GM12878 (cell line): ENCODE data around the gene UBE2J2. TPM values are rescaled to one million over a fixed set of nuclear protein-coding genes. Genes with fewer than 3 reads are reported as not detected.

ENCODE experiments used
- ATAC-seq: fragments of 200-7000 bp; cut with Tn5 transposase; 3 replicates; pipeline ENCODE4 v1.9.1; 2020; ENCODE audit warnings: mild to moderate bottlenecking, moderate library complexity
- BruUV-seq: library from RNA; stranded (reverse); fragments of 400-500 nt; replicated peaks from 2 replicates; lab custom pipeline; 2021; lab: Mats Ljungman, UMichigan
- CTCF ChIA-PET: fragments of 300-600 bp; sonication (Branson Sonifier 250); formaldehyde crosslinking; extraction: SDS; loops from one replicate; lab custom pipeline; 2021; ENCODE audit warnings: inconsistent platforms; lab: Yijun Ruan, JAX
- POLR2A ChIA-PET: fragments of 350-600 bp; formaldehyde crosslinking; extraction: SDS; loops from one replicate; lab custom pipeline; 2021; ENCODE audit warnings: inconsistent platforms; lab: Charles Lee
- RAD21 ChIA-PET: fragments of 300-600 bp; sonication (Branson Sonifier 250); formaldehyde crosslinking; loops from one replicate; lab custom pipeline; 2023; ENCODE audit warnings: antibody characterized with exemption; ENCODE audit not compliant: unreplicated experiment; lab: Charles Lee
- SMC1A ChIA-PET: fragments of 300-600 bp; sonication (Branson Sonifier 250); formaldehyde crosslinking; loops from one replicate; lab custom pipeline; 2023; ENCODE audit not compliant: unreplicated experiment, uncharacterized antibody; lab: Charles Lee
- DNase-seq: peaks from one replicate; pipeline ENCODE4 v3.0.0-alpha.2; 2011; ENCODE audit warnings: low read depth, low spot score
- FAIRE-seq: peaks from 3 replicates; lab custom pipeline; 2011; peaks lifted over from hg19 to GRCh38; lab: Jason Lieb, UNC
- H2AFZ ChIP-seq: 2 replicates; pipeline ENCODE4 v1.6.0; 2011; ENCODE audit warnings: low read depth, low read length, control low read depth; ENCODE audit not compliant: control insufficient read depth
- H3K27ac ChIP-seq: 2 replicates; pipeline ENCODE4 v1.5.1; 2011; ENCODE audit warnings: control low read depth; ENCODE audit not compliant: control insufficient read depth, insufficient read depth
- H3K27me3 ChIP-seq, 2 experiments: replicated peaks in 1 of 2; 2 replicates each; pipeline versions ENCODE4 v1.6.0 to v1.6.1; 2011; ENCODE audit warnings: low read length in 1 of 2; ENCODE audit not compliant: control insufficient read depth in 2 of 2, insufficient read depth in 2 of 2
- H3K36me3 ChIP-seq, 2 experiments: 2 replicates each; pipeline ENCODE4 v1.5.1; 2011; ENCODE audit warnings: low read length in 1 of 2; ENCODE audit not compliant: control insufficient read depth in 2 of 2, insufficient read depth in 2 of 2
- H3K4me1 ChIP-seq: 2 replicates; pipeline ENCODE4 v1.6.1; 2011; ENCODE audit warnings: mild to moderate bottlenecking, low read length, moderate library complexity, mixed read lengths; ENCODE audit not compliant: control insufficient read depth, insufficient read depth
- H3K4me2 ChIP-seq: 2 replicates; pipeline ENCODE4 v1.6.0; 2011; ENCODE audit warnings: control low read depth; ENCODE audit not compliant: control insufficient read depth, insufficient read depth
- H3K4me3 ChIP-seq: fragments of 200-600 bp; sonication (generic); 2 replicates; pipeline ENCODE4 v1.5.1; 2016
- H3K79me2 ChIP-seq: 2 replicates; pipeline ENCODE4 v1.6.0; 2011; ENCODE audit warnings: low read length; ENCODE audit not compliant: control insufficient read depth, insufficient read depth
- H3K9ac ChIP-seq: 2 replicates; pipeline ENCODE4 v1.8.0; 2011; ENCODE audit warnings: low read length, control low read depth, mixed read lengths; ENCODE audit not compliant: control insufficient read depth, insufficient read depth
- H3K9me3 ChIP-seq: replicated peaks from 3 replicates; pipeline ENCODE4 v1.5.1; 2011; ENCODE audit warnings: mild to moderate bottlenecking, low read length; ENCODE audit not compliant: control insufficient read depth, insufficient read depth
- H4K20me1 ChIP-seq: 2 replicates; pipeline ENCODE4 v1.6.0; 2011; ENCODE audit not compliant: control insufficient read depth, insufficient read depth
- ASH2L ChIP-seq: fragments of 300-600, 200-600 bp; sonication (generic); IDR thresholded peaks from 2 replicates; pipeline ENCODE4 v1.6.1; 2017; ENCODE audit warnings: low read depth, mild to moderate bottlenecking, borderline replicate concordance
- CEBPB ChIP-seq, 2 experiments: fragments of 150-350 bp in 1 of 2; IDR thresholded peaks; 2 replicates each; pipeline ENCODE4 v1.6.1; 2012 to 2014; ENCODE audit warnings: low read depth in 2 of 2, low read length in 2 of 2, borderline replicate concordance in 1 of 2, inconsistent platforms in 1 of 2
- NR2F1 ChIP-seq: fragments of 450-650 bp; conservative IDR thresholded peaks from 2 replicates; pipeline ENCODE4 v1.6.1; 2017; ENCODE audit warnings: mild to moderate bottlenecking
- RAD21 ChIP-seq: IDR thresholded peaks from 2 replicates; pipeline ENCODE4 v1.6.1; 2011; ENCODE audit warnings: mild to moderate bottlenecking, low read depth, low read length, moderate library complexity; ENCODE audit not compliant: insufficient read depth
- RBBP5 ChIP-seq: fragments of 200-600 bp; sonication (generic); conservative IDR thresholded peaks from 2 replicates; pipeline ENCODE4 v1.6.1; 2016
- SIX5 ChIP-seq: IDR thresholded peaks from 2 replicates; pipeline ENCODE4 v1.6.1; 2011; ENCODE audit warnings: mild to moderate bottlenecking, low read depth, low read length, moderate library complexity; ENCODE audit not compliant: severe bottlenecking
- SP1 ChIP-seq: IDR thresholded peaks from one replicate; pipeline ENCODE4 v1.6.1; 2011; ENCODE audit warnings: low read depth, low read length
- SRF ChIP-seq, 2 experiments: IDR thresholded peaks; 2 replicates each; pipeline ENCODE4 v1.6.1; 2011; ENCODE audit warnings: low read depth in 2 of 2, low read length in 2 of 2, mild to moderate bottlenecking in 1 of 2, moderate library complexity in 1 of 2
- WRNIP1 ChIP-seq: IDR thresholded peaks from 2 replicates; pipeline ENCODE4 v1.6.1; 2011; ENCODE audit warnings: low read depth, low read length, improper control_type of control experiment, borderline replicate concordance
- ZZZ3 ChIP-seq: IDR thresholded peaks from 2 replicates; pipeline ENCODE4 v1.6.1; 2011; ENCODE audit warnings: low read depth; ENCODE audit not compliant: control insufficient read depth, insufficient read length
- WGBS: methylation state at CpG from one replicate; pipeline ENCODE4 v1.1.6; 2016; ENCODE audit warnings: low lambda C conversion rate; ENCODE audit not compliant: insufficient replicate concordance, insufficient coverage; ENCODE audit errors: missing lambda C conversion rate; 5-methylcytosine and 5-hydroxymethylcytosine counted together
- in situ Hi-C: fragments of 300-500 bp; cut with MboI; formaldehyde crosslinking; loops from 9 replicates; pipeline ENCODE4 v1.14.3; 2018; ENCODE audit warnings: mixed read lengths
- intact Hi-C: fragments of 100-400 bp; cut with micrococcal nuclease; formaldehyde crosslinking; loops from one replicate; pipeline ENCODE4 v1.14.2; 2022; ENCODE audit not compliant: unreplicated experiment
- polyA plus RNA-seq, 11 experiments: library from polyadenylated mRNA; depleted of rRNA in 4 of 11; unstranded in 6 of 11; stranded (reverse) in 5 of 11; fragments of >200 nt; fragmentation: Nextera tagmentation in 4 of 11; fragmentation: Illumina TruSeq in 1 of 11; extraction: Ambion mirVana in 4 of 11; extraction: Trizol in 1 of 11; gene quantifications; 1 replicate in 1 of 11; 2 replicates in 10 of 11; pipeline versions ENCODE4 v1.2.1 to v1.2.3, GENCODE V29; 2011 to 2016; ENCODE audit warnings: inconsistent platforms in 2 of 11, missing spikeins in 2 of 11, low read depth in 1 of 11
- total RNA-seq, 4 experiments: library from RNA; depleted of rRNA in 3 of 4; stranded (reverse); fragments of >200 nt in 3 of 4; fragmentation: Illumina TruSeq in 1 of 4; extraction: Trizol in 1 of 4; gene quantifications; 2 replicates each; pipeline versions ENCODE4 v1.2.1 to v1.2.3, GENCODE V29; 2013 to 2021
- TF ChIP-seq, protein P1 (sequence below), 3 experiments: IDR thresholded peaks in 2 of 3; conservative IDR thresholded peaks in 1 of 3; 2 replicates each; pipeline ENCODE4 v1.5.1; 2011; ENCODE audit warnings: low read depth in 3 of 3, low read length in 3 of 3, mild to moderate bottlenecking in 3 of 3, control low read depth in 2 of 3, moderate library complexity in 2 of 3, inconsistent platforms in 1 of 3, mixed read lengths in 1 of 3; ENCODE audit not compliant: control insufficient read depth in 2 of 3, insufficient read depth in 1 of 3; ENCODE audit errors: extremely low read depth in 1 of 3

Gene UBE2J2
- total and polyA plus RNA-seq, 10 of the 15 experiments (the other 5 are each of a cell fraction or from before 2014, with no cell fraction given): 0.72 to 70.5 (median 49.2) TPM

- FAIRE-seq: no peak
- ChIA-PET SMC1A (no interaction called here), CTCF (interaction anchor here (1.4 kb wide), 1 partner anchor 117 kb away, joined by 4 read pairs; no protein-coding TSS in a partner anchor), RAD21 (no interaction called here), POLR2A (interaction anchor here (0.9 kb wide), 1 partner anchor 11 kb away, joined by 3 read pairs; no protein-coding TSS in a partner anchor)
- Histone ChIP-seq H3K9me3 (no peaks in the 10 kb centered on the region; the same call in 2 of the 3 replicates), H3K4me1 (no peaks in the 10 kb centered on the region), H4K20me1 (no peaks in the 10 kb centered on the region), H2AFZ (no peak overlapping the region), H3K4me3 (no peak overlapping the region), H3K4me2 (no peak overlapping the region), H3K79me2 (no peaks in the 10 kb centered on the region), H3K27me3 (no peaks in the 10 kb centered on the region), H3K9ac (no peak overlapping the region), H3K36me3 (no peaks in the 10 kb centered on the region), H3K27ac (no peak overlapping the region)
- ATAC-seq: no peak
- TF ChIP-seq SP1 (no peak), CEBPB (IDR thresholded peaks at IDR 0.05; ENCODE audit: borderline replicate concordance in 1 of 2, low read depth in 2 of 2, low read length in 2 of 2) (no peak), WRNIP1 (no peak)
- DNase-seq: no peak
- BruUV-seq: no TSS peak
- 37% methylated on average over 15 of the region's 15 CpGs for WGBS
- intact Hi-C loops (no loop called here), in situ Hi-C loops (no loop called here)
Measured at GRCh38 chr1:1239227-1239613, 34.4 kb downstream of the UBE2J2 start.

DNA sequence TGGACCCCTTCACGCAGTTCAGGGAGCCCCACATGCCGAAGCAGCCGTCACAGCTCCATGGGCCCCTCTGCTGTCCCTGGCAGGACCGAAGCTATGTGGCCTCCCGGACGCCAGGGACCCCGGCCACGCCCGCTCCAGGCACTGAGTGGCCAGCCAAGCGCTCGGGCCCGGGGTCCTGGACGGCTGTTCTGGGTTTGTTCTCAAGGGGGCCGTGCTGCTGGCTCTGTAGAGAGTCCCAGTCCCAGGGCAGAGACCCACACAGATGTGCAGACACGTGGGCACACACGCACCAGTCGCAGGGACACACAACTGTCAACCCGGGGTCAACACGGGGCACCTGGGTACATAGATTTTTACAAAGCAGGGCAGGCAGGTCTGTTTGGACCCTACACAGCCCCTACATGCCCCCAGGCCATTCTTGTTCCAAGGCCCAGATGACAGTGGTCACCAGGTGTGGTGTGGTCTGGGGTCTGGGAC lies 34.9 kb downstream of the UBE2J2 start:
- Histone ChIP-seq H3K9ac (no peak overlapping the region), H3K9me3 (no peaks in the 10 kb centered on the region; the same call in 2 of the 3 replicates), H3K4me3 (no peak overlapping the region), H3K27me3 (no peaks in the 10 kb centered on the region), H3K27ac (no peak overlapping the region), H3K4me1 (no peaks in the 10 kb centered on the region), H4K20me1 (no peaks in the 10 kb centered on the region), H3K79me2 (no peaks in the 10 kb centered on the region), H3K4me2 (no peak overlapping the region), H3K36me3 (no peaks in the 10 kb centered on the region), H2AFZ (no peak overlapping the region)
- in situ Hi-C loops (no loop called here), intact Hi-C loops (no loop called here)
- RAD21 ChIA-PET: no interaction called here
- POLR2A ChIA-PET: no interaction called here
- BruUV-seq: no TSS peak
- DNase-seq (no peak), FAIRE-seq (no peak), ATAC-seq (no peak)
- SMC1A ChIA-PET: interaction anchor here (1.1 kb wide), 1 partner anchor 26 kb away, joined by 3 read pairs; no protein-coding TSS in a partner anchor
- CTCF ChIA-PET: interaction anchor here (1.4 kb wide), 1 partner anchor 116 kb away, joined by 4 read pairs; no protein-coding TSS in a partner anchor
- 57% methylated on average over 18 of the region's 19 CpGs for whole genome bisulfite sequencing
- TF ChIP-seq SRF (IDR thresholded peaks at IDR 0.05; ENCODE audit: low read depth in 2 of 2, low read length in 2 of 2) (no peak), RBBP5 (no peak), RAD21 (no peak), NR2F1 (no peak), SIX5 (no peak), ASH2L (no peak), ZZZ3 (no peak)
- TF ChIP-seq, protein P1, sequence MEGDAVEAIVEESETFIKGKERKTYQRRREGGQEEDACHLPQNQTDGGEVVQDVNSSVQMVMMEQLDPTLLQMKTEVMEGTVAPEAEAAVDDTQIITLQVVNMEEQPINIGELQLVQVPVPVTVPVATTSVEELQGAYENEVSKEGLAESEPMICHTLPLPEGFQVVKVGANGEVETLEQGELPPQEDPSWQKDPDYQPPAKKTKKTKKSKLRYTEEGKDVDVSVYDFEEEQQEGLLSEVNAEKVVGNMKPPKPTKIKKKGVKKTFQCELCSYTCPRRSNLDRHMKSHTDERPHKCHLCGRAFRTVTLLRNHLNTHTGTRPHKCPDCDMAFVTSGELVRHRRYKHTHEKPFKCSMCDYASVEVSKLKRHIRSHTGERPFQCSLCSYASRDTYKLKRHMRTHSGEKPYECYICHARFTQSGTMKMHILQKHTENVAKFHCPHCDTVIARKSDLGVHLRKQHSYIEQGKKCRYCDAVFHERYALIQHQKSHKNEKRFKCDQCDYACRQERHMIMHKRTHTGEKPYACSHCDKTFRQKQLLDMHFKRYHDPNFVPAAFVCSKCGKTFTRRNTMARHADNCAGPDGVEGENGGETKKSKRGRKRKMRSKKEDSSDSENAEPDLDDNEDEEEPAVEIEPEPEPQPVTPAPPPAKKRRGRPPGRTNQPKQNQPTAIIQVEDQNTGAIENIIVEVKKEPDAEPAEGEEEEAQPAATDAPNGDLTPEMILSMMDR (IDR thresholded peaks at IDR 0.05 in 2 of 3, conservative IDR thresholded peaks at IDR 0.05 in 1 of 3; ENCODE audit: control insufficient read depth in 2 of 3, extremely low read depth in 1 of 3, insufficient read depth in 1 of 3, low read depth in 3 of 3, low read length in 3 of 3): no peak
